Measurements from ENCODE around the gene TLX2. TPM values are rescaled to one million over a fixed set of nuclear protein-coding genes. Genes with fewer than 3 reads are reported as not detected.

TLX2 gene
- total and polyA plus RNA-seq, 2 of the 8 experiments (the other 6 are each of a cell fraction or from before 2014, with no cell fraction given), result 0.06 to 0.17 TPM

DNA sequence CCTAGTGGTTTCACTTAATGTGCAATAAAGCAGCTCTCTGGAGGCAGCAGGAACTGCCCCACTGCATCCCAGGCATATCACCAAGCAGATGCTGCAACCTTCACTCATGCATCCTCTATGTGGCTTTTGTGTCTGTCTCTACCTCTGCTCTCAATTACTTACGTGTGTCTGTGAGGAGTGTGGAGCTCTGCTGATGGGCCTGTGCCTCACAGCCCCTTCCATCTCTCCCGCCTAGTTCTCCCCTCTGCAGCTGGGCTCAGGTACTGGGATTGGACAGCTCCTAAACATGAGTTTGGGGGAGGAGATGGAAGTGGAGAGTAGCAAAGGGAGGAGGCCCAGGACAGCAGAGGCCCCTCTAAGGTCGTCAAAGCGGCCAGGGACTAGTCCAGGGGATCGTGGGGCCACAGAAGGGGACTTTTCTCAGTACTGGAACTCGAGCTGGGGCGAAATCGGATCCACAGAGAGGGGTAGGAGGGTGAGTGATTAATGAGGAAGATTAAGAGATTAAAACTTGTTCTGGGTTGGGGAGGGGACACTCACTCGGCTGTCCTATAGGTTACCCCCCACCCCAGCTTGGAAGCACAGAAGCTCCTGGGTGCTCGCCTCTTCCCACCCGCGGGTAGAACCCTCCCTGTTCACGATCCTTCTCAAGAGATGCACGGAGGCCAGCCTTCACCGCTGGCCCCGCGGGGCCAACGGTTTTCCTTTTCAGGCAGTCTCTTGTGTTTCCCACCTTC lies 12.7 kb upstream of the TLX2 start:
- H3K27ac ChIP-seq (ENCODE audit: low read depth, low read length), result no peak overlapping the region
- peak overlapping the region; percentile 92; the same call in 1 of the 2 replicates for H2BK15ac ChIP-seq (ENCODE audit: low read length)
- H3K14ac ChIP-seq (ENCODE audit: insufficient read length), result no peak overlapping the region
- peaks cover 78 to 97% (median 96%) of the 10 kb centered on the region in 4 experiments for H3K27me3 ChIP-seq (replicated peaks in 1 of 4; ENCODE audit: control insufficient read depth in 3 of 4, extremely low read depth in 1 of 4, insufficient read depth in 3 of 4, low read length in 3 of 4)
- H3K18ac ChIP-seq (ENCODE audit: extremely low read depth, low read length), result no peak overlapping the region
- H3K79me2 ChIP-seq (ENCODE audit: control insufficient read depth in 1 of 2, insufficient read depth in 2 of 2, low read length in 2 of 2), result no peaks in the 10 kb centered on the region
- no peak for DNase-seq (ENCODE audit: low read depth in 1 of 2, low spot score in 2 of 2)
- H2BK120ac ChIP-seq (replicated peaks; ENCODE audit: low read depth, low read length), result no peak overlapping the region
- H2AK5ac ChIP-seq (ENCODE audit: low read depth, low read length), result peak overlapping the region; percentile 65; the same call in 1 of the 2 replicates
- no peak overlapping the region for H3K23ac ChIP-seq (ENCODE audit: insufficient read length)
- ChIA-PET POLR2A (ENCODE audit: partially characterized antibody) (interaction anchor here (0.9 to 9.4 kb wide), 8 partner anchors 8 to 61 kb away, joined by 3 to 73 read pairs (median 8); partner anchors contain the start of genes AUP1, CCDC142, DQX1 and HTRA2), CTCF (ENCODE audit: partially characterized antibody) (interaction anchor here (0.6 to 5.1 kb wide), 16 partner anchors 8 to 88 kb away, joined by 3 to 24 read pairs (median 6); partner anchors contain the start of genes AUP1, CCDC142, HTRA2 and TLX2)
- H3K4me1 ChIP-seq (replicated peaks in 1 of 4; ENCODE audit: control insufficient read depth in 3 of 4, insufficient read depth in 4 of 4, low read length in 3 of 4), result peaks cover 7 to 60% (median 38%) of the 10 kb centered on the region in 4 experiments
- FAIRE-seq, result no peak
- no peaks in the 10 kb centered on the region for H3K79me1 ChIP-seq (ENCODE audit: low read depth, low read length)
- no peak overlapping the region for H3K56ac ChIP-seq (replicated peaks; ENCODE audit: insufficient read length, low read depth, low read length)
- no peak overlapping the region for H4K8ac ChIP-seq (ENCODE audit: extremely low read depth, insufficient read depth, low read length)
- 14% methylated on average over 18 of the region's 18 CpGs; no CpG with 5 or more reads in 1 of the 2 experiments for WGBS, 2 experiments (ENCODE audit: extremely low coverage in 1 of 2, insufficient coverage in 1 of 2, insufficient read length in 1 of 2, insufficient replicate concordance in 2 of 2, low coverage in 1 of 2, low lambda C conversion rate in 2 of 2, missing lambda C conversion rate in 1 of 2)
- no peak overlapping the region for H3K4ac ChIP-seq (replicated peaks; ENCODE audit: insufficient read length, low read depth, low read length)
- H2BK20ac ChIP-seq (ENCODE audit: low read length), result 0 out of 2 replicates have a peak overlapping the region, but pooled peaks have one; percentile 32
- H3K23me2 ChIP-seq (ENCODE audit: low read depth, low read length), result peaks cover 35% of the 10 kb centered on the region; the same call in 1 of the 2 replicates
- peak overlapping the region; percentile 60; the same call in 1 of the 2 replicates for H2BK12ac ChIP-seq (ENCODE audit: low read depth, low read length)
- H3K36me3 ChIP-seq (ENCODE audit: control insufficient read depth in 2 of 4, insufficient read depth in 4 of 4, low read length in 3 of 4), result peaks cover 0 to 9% (median 4%) of the 10 kb centered on the region in 4 experiments; a peak in 6 of 8 replicates
- no peak overlapping the region; a peak in 1 of 7 replicates for H3K9ac ChIP-seq (replicated peaks in 1 of 4; ENCODE audit: extremely low read depth in 1 of 4, low read depth in 3 of 4, low read length in 3 of 4)
- H3K4me3 ChIP-seq (ENCODE audit: extremely low read depth in 1 of 4, insufficient read depth in 2 of 4, low read depth in 3 of 4, low read length in 4 of 4), result peak overlapping the region in 1 of 4 experiments; percentile 65; a peak in 3 of 8 replicates
- no peak overlapping the region for H4K91ac ChIP-seq (replicated peaks; ENCODE audit: insufficient read length, low read length)
- H2BK5ac ChIP-seq (ENCODE audit: low read depth, low read length), result no peak overlapping the region
- peak; percentile 40; the same call in 1 of the 2 replicates for TF ChIP-seq TBP (IDR thresholded peaks at IDR 0.05; ENCODE audit: low read depth, low read length)
- TF ChIP-seq BRCA1 (IDR thresholded peaks at IDR 0.05; ENCODE audit: low read depth, low read length), result no peak
- TF ChIP-seq, protein P1, sequence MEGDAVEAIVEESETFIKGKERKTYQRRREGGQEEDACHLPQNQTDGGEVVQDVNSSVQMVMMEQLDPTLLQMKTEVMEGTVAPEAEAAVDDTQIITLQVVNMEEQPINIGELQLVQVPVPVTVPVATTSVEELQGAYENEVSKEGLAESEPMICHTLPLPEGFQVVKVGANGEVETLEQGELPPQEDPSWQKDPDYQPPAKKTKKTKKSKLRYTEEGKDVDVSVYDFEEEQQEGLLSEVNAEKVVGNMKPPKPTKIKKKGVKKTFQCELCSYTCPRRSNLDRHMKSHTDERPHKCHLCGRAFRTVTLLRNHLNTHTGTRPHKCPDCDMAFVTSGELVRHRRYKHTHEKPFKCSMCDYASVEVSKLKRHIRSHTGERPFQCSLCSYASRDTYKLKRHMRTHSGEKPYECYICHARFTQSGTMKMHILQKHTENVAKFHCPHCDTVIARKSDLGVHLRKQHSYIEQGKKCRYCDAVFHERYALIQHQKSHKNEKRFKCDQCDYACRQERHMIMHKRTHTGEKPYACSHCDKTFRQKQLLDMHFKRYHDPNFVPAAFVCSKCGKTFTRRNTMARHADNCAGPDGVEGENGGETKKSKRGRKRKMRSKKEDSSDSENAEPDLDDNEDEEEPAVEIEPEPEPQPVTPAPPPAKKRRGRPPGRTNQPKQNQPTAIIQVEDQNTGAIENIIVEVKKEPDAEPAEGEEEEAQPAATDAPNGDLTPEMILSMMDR (IDR thresholded peaks at IDR 0.05; ENCODE audit: control extremely low read depth in 1 of 3, insufficient read depth in 1 of 3, low read depth in 1 of 3, low read length in 3 of 3), result no peak
- no peak for TF ChIP-seq CHD2 (IDR thresholded peaks at IDR 0.05; ENCODE audit: low read length)
- H3K4me2 ChIP-seq (ENCODE audit: insufficient read depth in 1 of 2, low read depth in 2 of 2, low read length in 2 of 2), result peak overlapping the region; percentile 78 to 88
- H4K20me1 ChIP-seq (replicated peaks in 1 of 2; ENCODE audit: control insufficient read depth in 1 of 2, insufficient read depth in 2 of 2, low read length in 2 of 2), result peaks cover 0 to 15% of the 10 kb centered on the region in 2 experiments
- no peak overlapping the region for H2AFZ ChIP-seq (ENCODE audit: low read length)
- no peaks in the 10 kb centered on the region for H3K9me3 ChIP-seq (ENCODE audit: insufficient read depth in 2 of 2, low read depth in 1 of 2, low read length in 1 of 2)
- no peak overlapping the region for H4K5ac ChIP-seq (ENCODE audit: insufficient read length, low read depth, low read length)

Data from H1 (cell line).